WERI-Rb-1 (cell line): ENCODE results near the gene APP.

Experiments used
- DNase-seq: peaks from one replicate; pipeline ENCODE4 v3.0.0-alpha.2; 2020
- H3K27ac ChIP-seq: fragments of 250-450 bp; sonication (Bioruptor Pico); 2 replicates; pipeline ENCODE4 v1.5.1; 2020; ENCODE audit warnings: mild to moderate bottlenecking, moderate library complexity
- H3K27me3 ChIP-seq: fragments of 250-450 bp; sonication (Bioruptor Pico); 2 replicates; pipeline ENCODE4 v1.5.1; 2021; ENCODE audit warnings: mild to moderate bottlenecking, low read depth, moderate library complexity; ENCODE audit not compliant: insufficient read depth, severe bottlenecking
- H3K36me3 ChIP-seq: fragments of 250-450 bp; sonication (Bioruptor Pico); 2 replicates; pipeline ENCODE4 v1.5.1; 2020; ENCODE audit warnings: mild to moderate bottlenecking, moderate library complexity
- H3K4me3 ChIP-seq: 2 replicates; pipeline ENCODE4 v1.5.1; 2011; ENCODE audit warnings: low read depth, mild to moderate bottlenecking, control low read depth, low read length
- H3K9me3 ChIP-seq: fragments of 250-450 bp; sonication (Bioruptor Pico); 2 replicates; pipeline ENCODE4 v1.5.1; 2021; ENCODE audit warnings: mild to moderate bottlenecking, moderate library complexity; ENCODE audit not compliant: severe bottlenecking
- CTCF ChIP-seq: IDR thresholded peaks from 2 replicates; pipeline ENCODE4 v1.5.1; 2011; ENCODE audit warnings: low read depth, mild to moderate bottlenecking, control low read depth, inconsistent platforms, low read length

APP gene

GRCh38 chr21:26130249-26130881 lies 40.2 kb downstream of the APP start:
- Histone ChIP-seq H3K27ac (no peak overlapping the region), H3K27me3 (no peaks in the 10 kb centered on the region), H3K9me3 (no peaks in the 10 kb centered on the region), H3K36me3 (peaks cover 18% of the 10 kb centered on the region), H3K4me3 (no peak overlapping the region)
- DNase-seq: no peak
- no peak for TF ChIP-seq CTCF

GRCh38 chr21:26127918-26128317 lies 42.7 kb downstream of the APP start:
- Histone ChIP-seq H3K4me3 (no peak overlapping the region), H3K27ac (no peak overlapping the region), H3K27me3 (no peaks in the 10 kb centered on the region), H3K9me3 (no peaks in the 10 kb centered on the region), H3K36me3 (peaks cover 18% of the 10 kb centered on the region)
- no peak for TF ChIP-seq CTCF
- DNase-seq: no peak

GRCh38 chr21:26127073-26127814 lies 43.3 kb downstream of the APP start:
- H3K27ac ChIP-seq: no peak overlapping the region

GRCh38 chr21:26126168-26126553 lies 44.4 kb downstream of the APP start:
- DNase-seq: no peak
- H3K27ac ChIP-seq: no peak overlapping the region
- H3K27me3 ChIP-seq: no peaks in the 10 kb centered on the region
- no peaks in the 10 kb centered on the region for H3K9me3 ChIP-seq
- peaks cover 18% of the 10 kb centered on the region for H3K36me3 ChIP-seq
- H3K4me3 ChIP-seq: no peak overlapping the region
- no peak for TF ChIP-seq CTCF

More at GRCh38 chr21:26127073-26127814, 43.3 kb downstream of the APP start:
- no peaks in the 10 kb centered on the region for H3K9me3 ChIP-seq
- no peak overlapping the region for H3K4me3 ChIP-seq
- DNase-seq: no peak
- no peaks in the 10 kb centered on the region for H3K27me3 ChIP-seq
- peaks cover 18% of the 10 kb centered on the region for H3K36me3 ChIP-seq
- TF ChIP-seq CTCF: no peak

- no peaks in the 10 kb centered on the region for H3K9me3 ChIP-seq
- H3K36me3 ChIP-seq: peaks cover 16% of the 10 kb centered on the region
- H3K27ac ChIP-seq: no peak overlapping the region
- H3K4me3 ChIP-seq: no peak overlapping the region
- no peak for DNase-seq
- TF ChIP-seq CTCF: no peak
- H3K27me3 ChIP-seq: no peaks in the 10 kb centered on the region
Measured at GRCh38 chr21:26125433-26126167, 45.0 kb downstream of the APP start.
